GM23338 (cell line): ENCODE measurements around the gene FAM168B. TPM values are rescaled to one million over a fixed set of nuclear protein-coding genes. Genes with fewer than 3 reads are reported as not detected.

Source experiments
- ATAC-seq: fragments of 200-7000 bp; cut with Tn5 transposase; 3 replicates; pipeline ENCODE4 v1.9.1; 2020
- DNase-seq: peaks from one replicate; pipeline ENCODE4 v3.0.0-alpha.2; 2015; ENCODE audit warnings: low spot score
- H2AFZ ChIP-seq: fragments of 200-600 bp; sonication (generic); 2 replicates; pipeline ENCODE4 v1.8.0; 2016; ENCODE audit warnings: antibody characterized with exemption, mild to moderate bottlenecking, moderate library complexity
- H3F3A ChIP-seq: fragments of 200-600 bp; sonication (generic); replicated peaks from 2 replicates; pipeline ENCODE4 v1.8.0; 2017; ENCODE audit warnings: antibody characterized with exemption, mixed run types, low read depth
- H3K27ac ChIP-seq: fragments of 200-600 bp; sonication (generic); 2 replicates; pipeline ENCODE4 v1.6.1; 2016; ENCODE audit warnings: low read depth
- H3K27me3 ChIP-seq: fragments of 200-600 bp; sonication (generic); 2 replicates; pipeline ENCODE4 v1.8.0; 2016; ENCODE audit warnings: mild to moderate bottlenecking, mixed run types, moderate library complexity; ENCODE audit not compliant: insufficient read depth
- H3K36me3 ChIP-seq: fragments of 200-600 bp; sonication (generic); 2 replicates; pipeline ENCODE4 v1.8.0; 2016; ENCODE audit warnings: mild to moderate bottlenecking; ENCODE audit not compliant: insufficient read depth
- H3K4me1 ChIP-seq: fragments of 200-600 bp; sonication (generic); 2 replicates; pipeline ENCODE4 v1.8.0; 2016; ENCODE audit warnings: mild to moderate bottlenecking, moderate library complexity; ENCODE audit not compliant: insufficient read depth
- H3K4me2 ChIP-seq: fragments of 200-600 bp; sonication (generic); 2 replicates; pipeline ENCODE4 v1.7.1; 2017; ENCODE audit warnings: mixed run types
- H3K4me3 ChIP-seq: fragments of 200-600 bp; sonication (generic); 2 replicates; pipeline ENCODE4 v1.6.1; 2016; ENCODE audit warnings: mixed run types
- H3K79me2 ChIP-seq: fragments of 200-600 bp; sonication (generic); replicated peaks from 2 replicates; pipeline ENCODE4 v1.8.0; 2017; ENCODE audit warnings: mild to moderate bottlenecking; ENCODE audit not compliant: insufficient read depth
- H3K9me2 ChIP-seq: fragments of 200-600 bp; sonication (generic); 2 replicates; pipeline ENCODE4 v1.8.0; 2017; ENCODE audit not compliant: insufficient read depth
- H4K20me1 ChIP-seq: fragments of 200-600 bp; sonication (generic); replicated peaks from 2 replicates; pipeline ENCODE4 v1.8.0; 2017; ENCODE audit warnings: mild to moderate bottlenecking; ENCODE audit not compliant: insufficient read depth
- H3K27ac Mint-ChIP-seq: 2 replicates; pipeline ENCODE4 v1.8.0; 2020; ENCODE audit warnings: inconsistent platforms, mild to moderate bottlenecking, moderate library complexity, mixed read lengths
- H3K27me3 Mint-ChIP-seq: 3 replicates; pipeline ENCODE4 v1.8.0; 2022; ENCODE audit warnings: low read depth, mild to moderate bottlenecking, moderate library complexity, mixed read lengths, inconsistent platforms; ENCODE audit not compliant: insufficient read depth, poor library complexity
- H3K36me3 Mint-ChIP-seq: 3 replicates; pipeline ENCODE4 v1.8.0; 2021; ENCODE audit warnings: low read depth, mild to moderate bottlenecking, inconsistent platforms, moderate library complexity, mixed read lengths
- H3K4me1 Mint-ChIP-seq: 3 replicates; pipeline ENCODE4 v1.8.0; 2020; ENCODE audit warnings: mild to moderate bottlenecking, inconsistent platforms, mixed read lengths
- H3K4me3 Mint-ChIP-seq: 3 replicates; pipeline ENCODE4 v1.8.0; 2021; ENCODE audit warnings: moderate library complexity, mild to moderate bottlenecking, inconsistent platforms, mixed read lengths
- H3K9me3 Mint-ChIP-seq: 3 replicates; pipeline ENCODE4 v1.8.0; 2020; ENCODE audit warnings: moderate library complexity, mild to moderate bottlenecking, inconsistent platforms, mixed read lengths
- CREB1 ChIP-seq: fragments of 250-450 bp; sonication (Bioruptor Pico); IDR thresholded peaks from 2 replicates; pipeline ENCODE4 v1.5.0; 2020; ENCODE audit warnings: low read depth, mild to moderate bottlenecking, moderate library complexity
- CTCF ChIP-seq, 2 experiments: fragments of 200-600 bp in 1 of 2; sonication (generic) in 1 of 2; conservative IDR thresholded peaks; 2 replicates each; pipeline versions ENCODE4 v1.5.1 to v1.6.1; 2016 to 2017; ENCODE audit warnings: antibody characterized with exemption in 2 of 2, low read depth in 2 of 2, mild to moderate bottlenecking in 2 of 2, moderate library complexity in 1 of 2
- ETS1 ChIP-seq: IDR thresholded peaks from 2 replicates; pipeline ENCODE4 v1.6.1; 2016; ENCODE audit warnings: antibody characterized with exemption
- EZH2 ChIP-seq: fragments of 200-600 bp; sonication (generic); IDR thresholded peaks from one replicate; pipeline ENCODE4 v1.8.0; 2017; ENCODE audit warnings: antibody characterized with exemption, mild to moderate bottlenecking, low read depth; ENCODE audit not compliant: unreplicated experiment
- EZH2phosphoT487 ChIP-seq: fragments of 200-600 bp; sonication (generic); IDR thresholded peaks from one replicate; pipeline ENCODE4 v1.8.1; 2018; ENCODE audit warnings: antibody characterized with exemption; ENCODE audit not compliant: unreplicated experiment
- JUNB ChIP-seq: IDR thresholded peaks from one replicate; pipeline ENCODE4 v1.6.1; 2016; ENCODE audit warnings: antibody characterized with exemption; ENCODE audit not compliant: unreplicated experiment
- NANOG ChIP-seq: IDR thresholded peaks from 2 replicates; pipeline ENCODE4 v1.6.1; 2016; ENCODE audit warnings: antibody characterized with exemption, borderline replicate concordance
- POLR2AphosphoS5 ChIP-seq: IDR thresholded peaks from 2 replicates; pipeline ENCODE4 v1.6.1; 2016; ENCODE audit warnings: antibody characterized with exemption, low read depth
- STAT1 ChIP-seq: IDR thresholded peaks from one replicate; pipeline ENCODE4 v1.6.1; 2016; ENCODE audit warnings: antibody characterized with exemption; ENCODE audit not compliant: unreplicated experiment
- ZNF331 ChIP-seq: fragments of 250-450 bp; sonication (Bioruptor Pico); IDR thresholded peaks from 2 replicates; pipeline ENCODE4 v1.5.0; 2020; ENCODE audit warnings: low read depth, mild to moderate bottlenecking, moderate library complexity
- ZNF462 ChIP-seq: fragments of 250-450 bp; sonication (Bioruptor Pico); IDR thresholded peaks from 2 replicates; pipeline ENCODE4 v1.5.0; 2020; ENCODE audit warnings: mild to moderate bottlenecking, moderate library complexity
- polyA plus RNA-seq: library from polyadenylated mRNA; unstranded; fragments of >200 nt; fragmentation: Nextera tagmentation; extraction: Ambion mirVana; gene quantifications from 2 replicates; pipeline ENCODE4 v1.2.1, GENCODE V29; 2016
- total RNA-seq: library from RNA; depleted of rRNA; stranded (reverse); fragments of >200 nt; shearing (Covaris generic); gene quantifications from 2 replicates; pipeline ENCODE4 v1.2.3, GENCODE V29; 2014
- TF ChIP-seq, protein P1 (sequence below): IDR thresholded peaks from one replicate; pipeline ENCODE4 v1.6.1; 2018; ENCODE audit warnings: antibody characterized with exemption; ENCODE audit not compliant: unreplicated experiment

FAM168B gene
- total and polyA plus RNA-seq, 2 experiments from 2014 or later: 18.8 to 76.8 TPM

DNA sequence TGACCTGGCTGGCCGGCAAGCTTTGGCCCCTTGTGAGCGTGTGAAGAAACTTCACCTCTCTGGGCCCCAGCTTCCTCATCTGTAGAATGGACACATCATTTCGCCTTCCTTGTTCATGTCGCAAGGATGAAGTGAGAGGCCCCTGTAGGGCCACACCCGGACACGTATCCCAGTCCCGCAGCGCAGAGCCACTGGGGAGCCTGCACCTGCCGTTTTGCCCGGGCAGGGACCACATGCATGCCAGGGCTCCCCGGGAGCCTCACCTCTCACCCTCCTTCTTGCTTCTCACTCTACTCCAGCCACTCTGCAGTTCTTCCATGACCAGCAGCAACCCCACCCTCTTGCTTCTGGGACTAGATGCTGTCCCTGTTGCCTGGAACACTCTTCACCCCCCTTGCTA lies 77.5 kb downstream of the FAM168B start:
- Histone ChIP-seq H3K4me2 (no peak overlapping the region), H2AFZ (no peak overlapping the region), H3K4me1 (no peaks in the 10 kb centered on the region), H4K20me1 (no peaks in the 10 kb centered on the region), H3K4me3 (no peak overlapping the region), H3K79me2 (no peaks in the 10 kb centered on the region), H3K36me3 (no peaks in the 10 kb centered on the region), H3K27ac (no peak overlapping the region), H3K9me2 (no peaks in the 10 kb centered on the region), H3K27me3 (no peaks in the 10 kb centered on the region), H3F3A (no peaks in the 10 kb centered on the region)
- DNase-seq (no peak), ATAC-seq (no peak)
- no peaks in the 10 kb centered on the region for H3K36me3 Mint-ChIP-seq
- H3K4me1 Mint-ChIP-seq: peaks cover 15% of the 10 kb centered on the region
- no peak for TF ChIP-seq EZH2phosphoT487
- TF ChIP-seq CREB1 (CRISPR knock-in tag): no peak
- TF ChIP-seq NANOG: no peak
- no peak for TF ChIP-seq CTCF (conservative IDR thresholded peaks at IDR 0.05; ENCODE audit: low read depth in 2 of 2)
- no peak for TF ChIP-seq STAT1
- no peak for TF ChIP-seq ZNF331 (CRISPR knock-in tag)
- TF ChIP-seq ETS1: no peak
- no peak for TF ChIP-seq ZNF462 (CRISPR knock-in tag)
- no peak for TF ChIP-seq EZH2
- no peak for TF ChIP-seq JUNB
- TF ChIP-seq, protein P1, sequence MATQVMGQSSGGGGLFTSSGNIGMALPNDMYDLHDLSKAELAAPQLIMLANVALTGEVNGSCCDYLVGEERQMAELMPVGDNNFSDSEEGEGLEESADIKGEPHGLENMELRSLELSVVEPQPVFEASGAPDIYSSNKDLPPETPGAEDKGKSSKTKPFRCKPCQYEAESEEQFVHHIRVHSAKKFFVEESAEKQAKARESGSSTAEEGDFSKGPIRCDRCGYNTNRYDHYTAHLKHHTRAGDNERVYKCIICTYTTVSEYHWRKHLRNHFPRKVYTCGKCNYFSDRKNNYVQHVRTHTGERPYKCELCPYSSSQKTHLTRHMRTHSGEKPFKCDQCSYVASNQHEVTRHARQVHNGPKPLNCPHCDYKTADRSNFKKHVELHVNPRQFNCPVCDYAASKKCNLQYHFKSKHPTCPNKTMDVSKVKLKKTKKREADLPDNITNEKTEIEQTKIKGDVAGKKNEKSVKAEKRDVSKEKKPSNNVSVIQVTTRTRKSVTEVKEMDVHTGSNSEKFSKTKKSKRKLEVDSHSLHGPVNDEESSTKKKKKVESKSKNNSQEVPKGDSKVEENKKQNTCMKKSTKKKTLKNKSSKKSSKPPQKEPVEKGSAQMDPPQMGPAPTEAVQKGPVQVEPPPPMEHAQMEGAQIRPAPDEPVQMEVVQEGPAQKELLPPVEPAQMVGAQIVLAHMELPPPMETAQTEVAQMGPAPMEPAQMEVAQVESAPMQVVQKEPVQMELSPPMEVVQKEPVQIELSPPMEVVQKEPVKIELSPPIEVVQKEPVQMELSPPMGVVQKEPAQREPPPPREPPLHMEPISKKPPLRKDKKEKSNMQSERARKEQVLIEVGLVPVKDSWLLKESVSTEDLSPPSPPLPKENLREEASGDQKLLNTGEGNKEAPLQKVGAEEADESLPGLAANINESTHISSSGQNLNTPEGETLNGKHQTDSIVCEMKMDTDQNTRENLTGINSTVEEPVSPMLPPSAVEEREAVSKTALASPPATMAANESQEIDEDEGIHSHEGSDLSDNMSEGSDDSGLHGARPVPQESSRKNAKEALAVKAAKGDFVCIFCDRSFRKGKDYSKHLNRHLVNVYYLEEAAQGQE: no peak
- TF ChIP-seq POLR2AphosphoS5: no peak
- no peak overlapping the region for H3K27ac Mint-ChIP-seq
- H3K4me3 Mint-ChIP-seq: no peak overlapping the region
- peaks cover 2% of the 10 kb centered on the region for H3K27me3 Mint-ChIP-seq
- H3K9me3 Mint-ChIP-seq: no peaks in the 10 kb centered on the region; the same call in 2 of the 3 replicates
